ENCODE data around the gene ERBIN.
"Not testable (repeated sequence)": the region's sequence is repeated elsewhere in the genome, so short reads cannot be mapped to it uniquely, and the experiment has no call there.

Gene ERBIN

DNA sequence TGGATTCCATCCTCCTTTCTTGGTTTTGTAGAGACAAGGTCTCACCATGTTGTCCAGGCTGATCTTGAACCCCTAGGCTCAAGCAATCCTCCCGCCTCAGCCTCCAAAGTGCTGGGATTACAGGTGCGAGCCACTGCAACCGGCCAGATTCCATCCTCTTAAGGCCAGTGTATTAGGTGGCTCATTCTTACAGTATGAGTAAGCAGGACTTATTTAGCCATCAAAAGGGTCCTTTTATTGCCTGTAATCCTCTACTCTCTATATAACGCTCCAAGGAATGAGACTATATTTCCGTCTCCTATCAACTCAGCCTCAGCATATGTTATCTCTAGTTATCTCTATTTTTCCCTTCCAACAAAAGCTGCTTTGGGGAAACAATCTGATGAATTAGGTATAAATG lies 3.0 kb upstream of the ERBIN start:
- peak; percentile 60 for DNase-seq

DNA sequence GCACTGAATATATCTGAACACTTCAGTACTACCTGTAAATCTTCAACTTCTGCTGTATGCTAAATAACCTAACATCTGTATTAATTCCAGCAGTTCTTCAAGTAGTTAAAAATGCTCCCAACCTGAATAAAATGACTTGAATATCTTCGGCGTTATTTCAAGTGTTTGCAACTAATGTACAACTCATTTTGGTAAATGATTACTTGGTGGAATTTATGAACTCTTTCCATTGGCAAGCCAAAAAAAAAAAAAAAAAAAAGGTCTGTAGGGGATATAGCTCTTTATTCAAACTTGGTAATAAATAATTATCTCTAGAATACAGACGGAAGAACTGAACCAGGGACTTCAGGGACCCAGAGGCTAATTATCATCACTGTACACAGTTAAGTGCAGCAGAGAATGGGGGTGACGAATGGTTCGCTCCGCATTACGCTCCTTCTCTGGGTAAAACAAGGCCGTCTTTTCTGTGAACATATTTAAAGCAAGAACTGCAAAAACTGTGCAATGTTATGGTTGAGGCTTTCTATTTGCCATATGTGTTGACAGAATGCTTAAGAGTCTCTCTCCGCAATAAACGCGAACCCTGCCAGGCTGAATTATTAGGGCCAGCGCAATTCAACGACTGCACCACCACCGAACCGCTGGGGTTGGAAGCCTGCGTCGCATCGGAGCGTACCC lies 1.9 kb upstream of the ERBIN start:
- no peak for DNase-seq

DNA sequence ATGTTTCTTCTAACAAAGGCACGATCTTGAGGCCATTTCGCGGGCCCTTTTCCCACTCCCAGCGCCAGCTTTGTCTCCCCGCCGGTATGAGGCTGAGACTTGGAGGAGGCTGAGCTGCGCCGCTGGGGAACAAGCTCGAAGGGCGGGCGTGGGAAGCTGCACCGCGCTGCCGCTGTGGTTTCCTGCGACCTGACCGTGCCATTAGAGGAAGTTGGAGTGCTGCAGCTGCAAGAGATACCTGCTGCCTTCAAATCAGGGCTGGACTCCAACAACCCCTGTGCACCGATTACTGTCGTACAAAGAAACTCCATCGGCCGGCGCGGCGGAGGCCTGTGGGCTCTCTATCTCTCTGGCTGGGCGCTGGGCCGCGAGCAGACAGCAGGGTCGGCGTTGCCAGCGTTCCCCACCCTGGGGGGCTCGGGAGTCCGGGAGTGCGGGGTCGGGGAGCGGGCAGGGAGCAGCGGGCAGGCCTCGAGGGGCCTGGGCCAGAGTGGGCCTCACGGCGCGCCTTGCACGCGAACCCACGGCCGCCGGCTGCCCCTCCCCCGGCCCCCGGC lies 1.3 kb upstream of the ERBIN start:
- peak; percentile 88 for DNase-seq

- peak; percentile 95 for DNase-seq
Observed at GRCh38 chr5:65925601-65926275, 637 bp upstream of the ERBIN start.

GRCh38 chr5:65926893-65927292 lies 518 bp downstream of the ERBIN start:
- no peak for DNase-seq

DNA sequence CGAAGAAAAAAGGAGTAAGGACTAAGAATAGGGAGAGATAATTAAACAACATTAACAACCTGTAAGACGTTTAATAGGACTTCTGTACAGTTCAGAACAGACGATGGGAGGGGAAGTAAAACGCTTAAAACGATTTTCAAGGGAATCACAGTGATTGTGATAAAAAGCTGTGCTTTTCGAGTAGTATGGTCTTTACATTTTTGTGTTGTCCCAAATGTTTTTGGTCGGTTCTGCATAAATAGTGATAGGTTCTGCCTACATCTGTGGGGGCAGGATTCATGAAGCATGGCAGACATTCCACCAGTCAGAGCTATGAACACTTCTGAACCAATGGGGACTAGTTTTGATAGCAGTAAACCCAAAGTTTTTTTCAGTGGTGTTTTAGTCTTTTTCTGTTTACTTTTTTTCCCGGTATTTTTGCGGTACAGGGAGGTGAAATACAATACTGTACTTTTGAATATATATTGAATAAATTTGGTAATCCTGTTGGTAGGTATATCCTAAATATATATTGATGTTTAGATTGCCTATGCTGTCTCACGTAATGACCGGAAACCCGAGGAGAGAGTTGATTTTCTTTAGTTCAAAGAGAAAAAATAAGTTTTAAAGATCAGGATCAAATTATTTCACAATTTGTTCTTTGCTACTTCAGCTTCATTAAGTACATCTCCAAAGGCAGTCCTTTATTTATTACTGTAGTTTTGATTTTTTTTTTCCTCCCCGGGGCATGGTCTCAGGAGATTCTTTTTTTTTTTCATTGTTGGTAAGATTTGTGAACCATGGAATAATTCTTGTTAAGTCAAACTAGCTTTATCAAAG lies 1.3 kb downstream of the ERBIN start:
- no peak for DNase-seq

GRCh38 chr5:65928322-65928752 lies 2.0 kb downstream of the ERBIN start:
- no peak for DNase-seq

DNA sequence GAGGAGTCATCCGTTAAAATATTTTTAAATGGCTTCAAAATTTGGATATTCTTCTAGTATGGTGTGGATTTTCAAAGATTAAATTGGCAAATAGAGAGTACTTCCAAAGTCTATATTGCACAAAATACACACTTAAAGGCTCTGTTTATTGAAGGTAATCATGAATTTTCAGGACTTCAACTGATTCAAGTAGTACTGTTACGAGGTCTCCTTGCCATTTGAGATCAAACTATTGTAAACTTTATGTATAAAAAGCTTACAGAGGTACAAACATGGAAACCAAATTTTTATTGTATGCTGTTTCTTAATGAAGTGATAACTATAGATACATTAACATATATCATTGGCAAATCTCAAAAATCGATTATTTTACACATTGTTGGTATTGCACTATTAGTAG lies 2.5 kb downstream of the ERBIN start:
- no peak for DNase-seq

GRCh38 chr5:65932676-65933075 lies 6.3 kb downstream of the ERBIN start:
- no peak for DNase-seq

GRCh38 chr5:65933295-65933694 lies 6.9 kb downstream of the ERBIN start:
- no peak for DNase-seq

DNA sequence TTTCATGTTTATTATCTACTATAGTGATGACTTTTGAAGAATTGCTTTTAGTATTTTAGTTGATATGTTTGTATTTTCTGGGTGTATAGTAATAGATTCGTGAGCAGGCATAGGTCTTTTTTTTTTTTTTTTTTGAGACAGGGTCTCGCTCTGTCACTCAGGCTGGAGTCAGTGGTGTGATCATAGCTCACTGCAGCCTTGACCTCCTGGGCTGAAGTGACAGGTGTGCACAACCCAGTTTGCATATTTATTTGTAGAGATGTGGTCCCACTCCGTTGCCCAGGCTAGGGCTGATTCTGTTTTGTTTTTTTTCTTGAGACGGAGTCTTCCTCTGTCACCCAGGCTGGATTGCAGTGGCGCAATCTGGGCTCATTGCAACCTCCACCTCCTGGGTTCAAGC lies 11.9 kb downstream of the ERBIN start:
- no peak for DNase-seq

DNA sequence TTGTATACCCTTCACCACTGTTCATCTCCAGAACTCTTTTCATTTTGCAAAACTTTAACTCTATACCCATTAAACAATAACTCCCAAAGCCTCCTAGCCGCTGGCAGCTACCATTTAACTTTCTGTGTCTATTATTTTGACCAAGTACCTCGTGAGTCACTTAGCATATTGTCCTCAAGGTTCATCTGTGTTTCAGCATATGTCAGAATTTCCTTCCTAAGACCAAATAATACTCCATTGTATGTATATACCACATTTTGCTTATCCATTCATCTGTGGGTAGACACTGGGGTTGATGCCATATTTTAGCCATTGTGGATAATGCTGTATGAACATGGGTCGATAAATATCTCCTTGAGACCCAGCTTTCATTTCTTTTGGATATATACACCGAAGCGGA lies 17.4 kb downstream of the ERBIN start:
- DNase-seq, result no peak

DNA sequence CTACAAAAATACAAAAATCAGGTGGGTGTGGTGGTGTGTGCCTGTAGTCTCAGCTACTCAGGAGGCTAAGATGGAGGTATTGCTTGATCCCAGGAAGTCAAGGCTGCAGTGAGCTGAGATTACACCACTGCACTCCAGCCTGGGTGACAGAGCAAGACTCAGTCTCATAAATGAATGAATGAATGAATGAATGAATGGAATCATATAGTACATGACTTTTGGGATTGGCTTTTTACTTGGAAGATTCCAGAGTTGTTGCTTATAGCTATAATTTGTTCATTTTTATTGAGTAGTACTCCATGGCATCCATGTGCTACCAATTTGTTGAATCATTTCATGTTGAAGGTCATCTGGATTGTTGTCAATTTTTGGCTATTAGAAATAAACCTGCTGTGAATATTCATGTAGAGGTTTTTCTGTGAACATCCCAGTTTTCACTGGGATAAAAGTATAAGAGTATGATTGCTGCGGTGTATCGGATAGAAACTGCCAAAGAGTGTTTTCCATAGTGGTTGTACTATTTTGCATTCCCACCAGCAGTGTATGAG lies 19.9 kb downstream of the ERBIN start:
- no peak for DNase-seq

- no peak for DNase-seq
Observed at GRCh38 chr5:65948115-65948747, 21.9 kb downstream of the ERBIN start.

- DNase-seq, result no peak
Observed at GRCh38 chr5:65951330-65951729, 25.0 kb downstream of the ERBIN start.

DNA sequence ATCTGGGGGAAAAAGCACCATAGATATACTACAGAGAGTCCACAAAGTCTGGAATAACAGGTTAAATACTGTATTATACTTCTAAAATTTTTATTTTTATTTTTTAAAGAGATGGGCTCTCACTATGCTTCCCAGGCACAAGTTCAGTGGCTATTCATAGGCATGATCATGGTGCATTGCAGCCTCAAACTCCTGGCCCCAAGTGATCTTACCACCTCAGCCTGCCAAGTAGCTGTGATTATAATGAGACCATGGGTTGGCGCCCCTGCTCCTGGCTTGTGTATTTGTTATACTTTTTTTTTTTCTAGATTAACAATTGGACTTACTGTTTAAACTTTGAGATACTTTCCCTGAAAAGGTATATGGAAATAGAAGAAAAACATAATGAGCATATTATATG lies 25.9 kb downstream of the ERBIN start:
- DNase-seq, result no peak

DNA sequence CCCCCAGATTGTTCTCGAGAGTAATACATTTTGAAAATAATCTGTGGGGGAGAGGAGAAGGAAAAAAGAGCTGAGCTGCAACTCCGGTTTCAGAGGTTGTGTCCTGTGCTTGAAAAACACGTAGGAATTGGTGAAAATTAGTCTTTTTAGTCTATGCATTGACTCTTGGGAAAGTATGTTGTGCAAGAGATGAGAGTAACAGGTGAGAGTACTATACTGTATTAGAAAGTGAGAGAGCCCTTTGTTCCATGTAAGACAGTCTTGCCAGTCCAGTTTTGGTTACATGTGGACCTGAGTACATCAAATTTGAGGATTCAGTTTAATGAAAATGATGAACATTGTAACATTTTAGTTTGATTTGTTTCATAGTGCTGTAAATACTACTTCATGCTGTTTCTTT lies 27.8 kb downstream of the ERBIN start:
- DNase-seq, result no peak

DNA sequence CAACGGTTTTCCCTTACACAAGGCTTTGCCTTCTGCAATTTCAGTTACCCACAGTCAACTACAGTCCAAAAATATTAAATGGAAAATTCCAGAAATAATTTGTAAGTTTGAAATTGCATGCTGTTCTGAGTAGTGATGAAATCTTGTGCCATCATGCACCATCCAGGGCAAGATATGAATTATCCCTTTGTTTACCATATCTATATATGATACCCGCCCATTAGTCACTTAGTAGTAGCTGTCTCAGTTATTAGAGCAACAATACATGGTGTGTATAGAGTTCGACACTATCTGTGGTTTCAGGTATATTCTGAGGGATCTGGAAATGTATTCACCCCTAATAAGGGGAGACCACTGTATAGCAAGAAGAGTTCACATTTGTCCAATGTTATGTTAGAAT lies 29.4 kb downstream of the ERBIN start:
- DNase-seq, result no peak

GRCh38 chr5:65957703-65958102 lies 31.3 kb downstream of the ERBIN start:
- DNase-seq, result not testable (repeated sequence)

DNA sequence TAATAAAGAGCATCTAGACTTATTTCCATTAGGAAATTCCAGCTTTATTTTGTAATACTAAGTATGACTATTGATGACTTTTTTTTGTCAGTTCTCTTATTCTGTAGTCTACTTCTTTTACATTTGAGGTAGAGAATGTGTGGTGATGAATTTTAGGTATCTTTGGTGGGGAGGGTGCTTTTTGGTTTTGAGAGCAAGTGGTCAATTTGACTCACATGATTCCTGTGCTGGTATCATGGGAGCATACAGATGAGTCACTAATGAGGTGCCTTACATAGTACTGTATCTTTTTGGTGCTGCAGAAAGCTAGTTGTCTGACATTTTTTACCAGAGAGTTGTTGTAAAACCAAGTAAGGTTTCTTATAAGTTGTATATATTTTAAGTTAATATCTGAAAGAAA lies 35.3 kb downstream of the ERBIN start:
- DNase-seq, result no peak

- DNase-seq, result no peak
Observed at GRCh38 chr5:65967288-65968066, 41.1 kb downstream of the ERBIN start.
